Natural killer cell (primary cell): Measurements from ENCODE around the gene SLC51A. TPM values are rescaled to one million over a fixed set of nuclear protein-coding genes. Genes with fewer than 3 reads are reported as not detected.

Experiments
- ATAC-seq, 3 donors: fragments of 150-1000 bp in 2 of 3; fragments of 200-7000 bp in 1 of 3; cut with Tn5 transposase; 1 replicate in 1 of 3; 2 replicates in 2 of 3; pipeline ENCODE4 v1.10.0; 2021; ENCODE audit warnings: mild to moderate bottlenecking in 2 of 3, moderate library complexity in 2 of 3
- DNase-seq, 2 donors: peaks; one replicate each; pipeline versions ENCODE4 v3.0.0 to v3.0.0-alpha.2; 2013 to 2021; ENCODE audit warnings: mixed read lengths in 1 of 2
- H3K27ac ChIP-seq: one replicate; pipeline ENCODE4 v1.5.1; 2013; ENCODE audit warnings: mild to moderate bottlenecking, low read length
- H3K27me3 ChIP-seq: one replicate; pipeline ENCODE4 v1.6.1; 2013; ENCODE audit warnings: low read length; ENCODE audit not compliant: control insufficient read depth, insufficient read depth
- H3K36me3 ChIP-seq: one replicate; pipeline ENCODE4 v1.6.1; 2013; ENCODE audit warnings: low read length; ENCODE audit not compliant: control insufficient read depth, insufficient read depth
- H3K4me1 ChIP-seq: one replicate; pipeline ENCODE4 v1.6.1; 2013; ENCODE audit warnings: low read length; ENCODE audit not compliant: control insufficient read depth, insufficient read depth
- H3K4me3 ChIP-seq: one replicate; pipeline ENCODE4 v1.5.1; 2013; ENCODE audit warnings: low read length
- H3K9me3 ChIP-seq: one replicate; pipeline ENCODE4 v1.6.1; 2013; ENCODE audit warnings: low read length; ENCODE audit not compliant: control insufficient read depth, insufficient read depth
- H3K27ac Mint-ChIP-seq, 2 donors: one replicate each; pipeline ENCODE4 v1.8.0; 2022; ENCODE audit warnings: mild to moderate bottlenecking in 2 of 2, mixed read lengths in 2 of 2, moderate library complexity in 1 of 2
- H3K27me3 Mint-ChIP-seq, 2 donors: one replicate each; pipeline ENCODE4 v1.8.0; 2022; ENCODE audit warnings: low read depth in 2 of 2, mixed read lengths in 2 of 2
- H3K36me3 Mint-ChIP-seq: one replicate; pipeline ENCODE4 v1.8.0; 2022; ENCODE audit warnings: mixed read lengths
- H3K4me1 Mint-ChIP-seq, 2 donors: one replicate each; pipeline ENCODE4 v1.8.0; 2022; ENCODE audit warnings: mixed read lengths in 2 of 2
- H3K4me3 Mint-ChIP-seq: one replicate; pipeline ENCODE4 v1.8.0; 2022; ENCODE audit warnings: mild to moderate bottlenecking, moderate library complexity, mixed read lengths
- H3K9me3 Mint-ChIP-seq, 2 donors: one replicate each; pipeline ENCODE4 v1.8.0; 2022; ENCODE audit warnings: mixed read lengths in 2 of 2
- CTCF ChIP-seq: fragments of 200-600 bp; IDR thresholded peaks from one replicate; pipeline ENCODE4 v1.8.0; 2022; ENCODE audit warnings: antibody characterized with exemption
- WGBS: methylation state at CpG from one replicate; pipeline ENCODE4 v1.1.7; 2013; ENCODE audit warnings: missing lambda C conversion rate; ENCODE audit not compliant: insufficient coverage; 5-methylcytosine and 5-hydroxymethylcytosine counted together
- intact Hi-C: fragments of 100-400 bp; cut with micrococcal nuclease; formaldehyde crosslinking; loops from one replicate; pipeline ENCODE4 v1.14.2; 2022
- total RNA-seq, 4 donors: library from RNA; stranded (reverse); fragments of 120-200 nt in 1 of 4; gene quantifications; one replicate each; pipeline versions ENCODE4 v1.2.3 to v1.2.4, GENCODE V29; 2013 to 2022

The SLC51A gene
- total RNA-seq, 3 donors from 2014 or later (not counting 1 experiment from before 2014, with no cell fraction given) = not detected

DNA sequence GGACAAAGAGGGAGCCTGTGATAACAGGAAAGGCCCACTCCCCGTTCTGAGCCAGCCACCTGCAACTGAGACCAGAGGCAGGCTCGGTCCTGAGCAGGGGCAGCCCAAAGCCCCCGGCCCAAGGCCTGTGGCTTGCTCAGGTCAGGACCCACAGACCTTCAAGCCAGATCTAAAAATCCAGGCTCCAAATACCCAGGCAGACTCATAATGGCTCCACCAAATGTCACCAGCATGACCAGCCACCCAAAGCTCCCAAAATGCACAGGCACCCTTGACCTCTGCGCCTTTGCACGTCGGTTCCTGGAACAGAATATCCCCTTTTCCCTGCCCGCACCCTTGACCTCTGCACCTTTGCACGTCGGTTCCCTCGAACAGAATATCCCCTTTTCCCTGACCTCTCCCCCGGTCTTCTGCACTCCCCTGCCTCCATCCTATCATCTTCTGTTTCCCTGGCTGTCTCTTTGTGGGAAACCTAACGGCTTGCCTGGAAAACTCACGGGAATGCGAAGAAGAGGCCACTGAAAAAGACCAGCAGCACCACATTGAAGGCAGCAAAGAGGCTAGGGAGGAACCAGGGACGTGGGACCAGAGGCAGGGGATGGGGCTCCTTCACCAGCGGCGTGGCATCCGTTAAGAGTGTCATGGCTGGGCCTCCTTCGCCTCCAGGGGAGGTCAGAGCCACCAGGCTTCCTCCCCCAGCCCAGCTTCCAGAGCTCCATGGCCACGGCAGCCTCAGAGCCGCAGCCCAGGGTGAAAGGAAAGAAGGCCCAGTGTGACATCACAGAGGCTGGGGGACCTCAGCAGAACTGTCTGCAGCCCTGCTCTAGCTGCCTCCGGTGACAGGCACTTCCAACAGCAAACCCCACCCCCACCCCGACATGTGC is 5.4 kb upstream of the SLC51A start, which contains the start of gene ZDHHC19:
TSS of gene ZDHHC19 (minus strand) at position 728 of the 884 bp plus-strand sequence. CDS start at position 643, 85 bp downstream.
- ATAC-seq (no peak), DNase-seq (no peak)
- H3K27ac ChIP-seq = no peak within 1 kb of the TSS
- H3K9me3 ChIP-seq = no peaks in the 10 kb centered on the region
- intact Hi-C loops = no loop called here
- H3K27me3 ChIP-seq = no peaks in the 10 kb centered on the region
- no peaks in the 10 kb centered on the region for H3K27me3 Mint-ChIP-seq
- no peak for TF ChIP-seq CTCF
- no peaks in the 10 kb centered on the region for H3K9me3 Mint-ChIP-seq
- 84% methylated on average over 21 of the region's 23 CpGs for WGBS
- no peaks in the 10 kb centered on the region for H3K36me3 Mint-ChIP-seq
- no peak within 1 kb of the TSS for H3K4me3 Mint-ChIP-seq
- H3K4me3 ChIP-seq = no peak within 1 kb of the TSS
- H3K36me3 ChIP-seq = no peaks in the 10 kb centered on the region
- H3K4me1 Mint-ChIP-seq = peaks cover 5 to 12% of the 10 kb centered on the region in 2 donors
- no peak within 1 kb of the TSS for H3K27ac Mint-ChIP-seq
- H3K4me1 ChIP-seq = peaks cover 14% of the 10 kb centered on the region

GRCh38 chr3:196214783-196215441 is 1.4 kb upstream of the SLC51A start:
- Histone ChIP-seq H3K4me3 (no peak overlapping the region), H3K27ac (no peak overlapping the region), H3K27me3 (no peaks in the 10 kb centered on the region), H3K9me3 (no peaks in the 10 kb centered on the region), H3K4me1 (peaks cover 13% of the 10 kb centered on the region), H3K36me3 (no peaks in the 10 kb centered on the region)
- H3K36me3 Mint-ChIP-seq = no peaks in the 10 kb centered on the region
- peaks cover 12% of the 10 kb centered on the region in 2 donors for H3K4me1 Mint-ChIP-seq
- no peaks in the 10 kb centered on the region for H3K9me3 Mint-ChIP-seq
- H3K4me3 Mint-ChIP-seq = no peak overlapping the region
- no peak overlapping the region for H3K27ac Mint-ChIP-seq
- 87% methylated on average over 16 of the region's 16 CpGs for WGBS
- intact Hi-C loops = no loop called here
- TF ChIP-seq CTCF = no peak
- ATAC-seq = no peak
- H3K27me3 Mint-ChIP-seq = no peaks in the 10 kb centered on the region
- no peak for DNase-seq

- intact Hi-C loops = no loop called here
- no peak for ATAC-seq
- H3K27ac Mint-ChIP-seq = peak overlapping the region in 1 of 2 donors; percentile 15
These were observed 777 bp upstream of the SLC51A start for GRCh38 chr3:196215493-196216020.

More at GRCh38 chr3:196215493-196216020, 777 bp upstream of the SLC51A start:
- no peaks in the 10 kb centered on the region for H3K36me3 Mint-ChIP-seq
- DNase-seq = no peak
- Histone ChIP-seq H3K27ac (no peak overlapping the region), H3K4me3 (no peak overlapping the region), H3K9me3 (no peaks in the 10 kb centered on the region), H3K4me1 (peaks cover 19% of the 10 kb centered on the region), H3K36me3 (no peaks in the 10 kb centered on the region), H3K27me3 (no peaks in the 10 kb centered on the region)
- no peak for TF ChIP-seq CTCF
- H3K4me3 Mint-ChIP-seq = no peak overlapping the region
- WGBS = 81% methylated on average over 10 of the region's 10 CpGs
- H3K27me3 Mint-ChIP-seq = no peaks in the 10 kb centered on the region
- peaks cover 14 to 16% of the 10 kb centered on the region in 2 donors for H3K4me1 Mint-ChIP-seq
- no peaks in the 10 kb centered on the region for H3K9me3 Mint-ChIP-seq
